Endothelial cell of umbilical vein (primary cell): ENCODE measurements around the gene DCAF11. TPM values are rescaled to one million over a fixed set of nuclear protein-coding genes. Genes with fewer than 3 reads are reported as not detected.
"Not testable (repeated sequence)": the region's sequence is repeated elsewhere in the genome, so short reads cannot be mapped to it uniquely, and the experiment has no call there.

Experiments used
- BruUV-seq: library from RNA; stranded (reverse); fragments of 400-500 nt; replicated peaks from 2 replicates; lab custom pipeline; 2021; lab: Mats Ljungman, UMichigan
- CTCF ChIA-PET: fragments of 300-600, 350-600 bp; sonication (Branson Sonifier 250); formaldehyde crosslinking; loops from one replicate; lab custom pipeline; 2021; ENCODE audit warnings: antibody characterized with exemption, inconsistent platforms; lab: Charles Lee
- POLR2A ChIA-PET: fragments of 300-600, 350-600 bp; sonication (Branson Sonifier 250); formaldehyde crosslinking; loops from one replicate; lab custom pipeline; 2021; ENCODE audit warnings: antibody characterized with exemption, inconsistent platforms; lab: Charles Lee
- DNase-seq: peaks from one replicate; pipeline ENCODE4 v3.0.0-alpha.2; 2011; ENCODE audit warnings: low read depth, low spot score
- FAIRE-seq: peaks from 2 replicates; lab custom pipeline; 2011; peaks lifted over from hg19 to GRCh38; lab: Jason Lieb, UNC
- H2AFZ ChIP-seq: 2 replicates; pipeline ENCODE4 v1.6.0; 2012; ENCODE audit warnings: low read depth, low read length, control low read depth, inconsistent platforms
- H3K27ac ChIP-seq: 2 replicates; pipeline ENCODE4 v1.5.1; 2011; ENCODE audit warnings: low read depth, mild to moderate bottlenecking, control low read depth, low read length, moderate library complexity; ENCODE audit not compliant: insufficient read depth
- H3K27me3 ChIP-seq, 2 experiments: 2 replicates each; pipeline versions ENCODE4 v1.6.0 to v1.6.1; 2011; ENCODE audit warnings: low read length in 2 of 2, mixed read lengths in 1 of 2; ENCODE audit not compliant: control insufficient read depth in 2 of 2, insufficient read depth in 2 of 2
- H3K36me3 ChIP-seq, 2 experiments: 2 replicates in 1 of 2; 3 replicates in 1 of 2; pipeline ENCODE4 v1.5.1; 2011; ENCODE audit warnings: low read length in 2 of 2, mild to moderate bottlenecking in 1 of 2, moderate library complexity in 1 of 2; ENCODE audit not compliant: control insufficient read depth in 2 of 2, insufficient read depth in 2 of 2; ENCODE audit errors: extremely low read depth in 1 of 2
- H3K4me1 ChIP-seq: 3 replicates; pipeline ENCODE4 v1.5.1; 2011; ENCODE audit warnings: mild to moderate bottlenecking, low read length; ENCODE audit not compliant: control insufficient read depth, insufficient read depth; ENCODE audit errors: extremely low read depth
- H3K4me2 ChIP-seq: 2 replicates; pipeline ENCODE4 v1.6.1; 2011; ENCODE audit warnings: low read length, control low read depth, mixed read lengths; ENCODE audit not compliant: insufficient read depth
- H3K4me3 ChIP-seq, 3 experiments: fragments of 200-600 bp in 1 of 3; sonication (generic), shearing (Covaris generic) in 1 of 3; replicated peaks in 1 of 3; 2 replicates each; pipeline ENCODE4 v1.5.1; 2011 to 2016; ENCODE audit warnings: control low read depth in 3 of 3, low read length in 3 of 3, mild to moderate bottlenecking in 2 of 3, inconsistent platforms in 1 of 3, low read depth in 1 of 3, moderate library complexity in 1 of 3; ENCODE audit not compliant: insufficient read depth in 1 of 3
- H3K79me2 ChIP-seq: 2 replicates; pipeline ENCODE4 v1.6.0; 2012; ENCODE audit warnings: low read length, inconsistent platforms; ENCODE audit not compliant: control insufficient read depth, insufficient read depth
- H3K9ac ChIP-seq: replicated peaks from 2 replicates; pipeline ENCODE3; 2011; ENCODE audit warnings: low read length, control low read depth; ENCODE audit not compliant: insufficient read depth; ENCODE audit errors: extremely low read depth
- H3K9me1 ChIP-seq: replicated peaks from 3 replicates; pipeline ENCODE4 v1.6.0; 2011; ENCODE audit warnings: mild to moderate bottlenecking, low read length; ENCODE audit not compliant: control insufficient read depth, insufficient read depth; ENCODE audit errors: extremely low read depth
- H3K9me3 ChIP-seq: replicated peaks from 2 replicates; pipeline ENCODE4 v1.5.1; 2012; ENCODE audit warnings: low read length, inconsistent platforms; ENCODE audit not compliant: control insufficient read depth, insufficient read depth
- H4K20me1 ChIP-seq: replicated peaks from 2 replicates; pipeline ENCODE3; 2011; ENCODE audit warnings: mild to moderate bottlenecking, low read length; ENCODE audit not compliant: control insufficient read depth, insufficient read depth; ENCODE audit errors: extremely low read depth
- CTCF ChIP-seq, 2 donors: IDR thresholded peaks; 1 replicate in 1 of 2; 2 replicates in 1 of 2; pipeline ENCODE4 v1.5.1; 2011; ENCODE audit warnings: low read length in 2 of 2, mild to moderate bottlenecking in 2 of 2, moderate library complexity in 2 of 2, control low read depth in 1 of 2, inconsistent platforms in 1 of 2, low read depth in 1 of 2; ENCODE audit not compliant: insufficient read depth in 1 of 2; ENCODE audit errors: extremely low read depth in 1 of 2
- EZH2 ChIP-seq: IDR thresholded peaks from 2 replicates; pipeline ENCODE4 v1.6.1; 2012; ENCODE audit warnings: borderline replicate concordance, low read depth, mild to moderate bottlenecking, moderate library complexity, low read length, inconsistent platforms; ENCODE audit not compliant: severe bottlenecking
- FOS ChIP-seq: IDR thresholded peaks from 2 replicates; pipeline ENCODE4 v1.6.1; 2011; ENCODE audit warnings: mild to moderate bottlenecking, low read length, moderate library complexity, borderline replicate concordance; ENCODE audit not compliant: insufficient read depth
- GATA2 ChIP-seq: IDR thresholded peaks from 2 replicates; pipeline ENCODE4 v1.7.0; 2011; ENCODE audit warnings: low read depth, mild to moderate bottlenecking, moderate library complexity, mixed read lengths, low read length; ENCODE audit not compliant: insufficient read length, insufficient read depth
- JUN ChIP-seq: IDR thresholded peaks from 2 replicates; pipeline ENCODE4 v1.6.1; 2011; ENCODE audit warnings: borderline replicate concordance, low read depth; ENCODE audit not compliant: insufficient read length, insufficient read depth
- MYC ChIP-seq: IDR thresholded peaks from one replicate; pipeline ENCODE4 v1.6.1; 2011; ENCODE audit warnings: mild to moderate bottlenecking, low read depth, low read length
- POLR2A ChIP-seq: IDR thresholded peaks from 2 replicates; pipeline ENCODE4 v1.6.1; 2012; ENCODE audit warnings: low read depth, mild to moderate bottlenecking, control low read depth, low read length
- POLR2AphosphoS5 ChIP-seq: IDR thresholded peaks from 2 replicates; pipeline ENCODE4 v1.6.1; 2012; ENCODE audit warnings: low read depth, mild to moderate bottlenecking, control low read depth, low read length, moderate library complexity; ENCODE audit not compliant: insufficient read depth
- dilution Hi-C: fragments of 300-500 bp; cut with MboI; formaldehyde crosslinking; loops from one replicate; pipeline ENCODE4 v1.15.0; 2019; ENCODE audit warnings: low sequenced_read_pairs; ENCODE audit not compliant: extremely low pct_ligation_motif_present
- intact Hi-C: fragments of 100-400 bp; cut with micrococcal nuclease; formaldehyde crosslinking; loops from one replicate; pipeline ENCODE4 v1.10.0; 2022
- polyA plus RNA-seq, 4 experiments: library from polyadenylated mRNA; depleted of rRNA in 3 of 4; stranded (reverse) in 3 of 4; unstranded in 1 of 4; fragments of >200 nt; gene quantifications; 2 replicates each; pipeline versions ENCODE4 v1.2.1 to v1.2.3, GENCODE V29; 2011 to 2012; ENCODE audit warnings: missing spikeins in 1 of 4
- total RNA-seq: library from RNA; stranded (reverse); gene quantifications from 2 replicates; pipeline ENCODE4 v1.2.3, GENCODE V29; 2021
- TF ChIP-seq, protein P1 (sequence below): IDR thresholded peaks from 2 replicates; pipeline ENCODE4 v1.6.1; 2011; ENCODE audit not compliant: insufficient read depth, insufficient read length

Gene DCAF11
- total and polyA plus RNA-seq, 2 donors (not counting 3 experiments of a cell fraction or from before 2014, with no cell fraction given): 37.3 to 38.5 TPM

- Histone ChIP-seq H3K4me3 (no peak overlapping the region), H4K20me1 (no peaks in the 10 kb centered on the region), H3K9me1 (no peaks in the 10 kb centered on the region), H3K79me2 (no peaks in the 10 kb centered on the region), H3K4me1 (peaks cover 11% of the 10 kb centered on the region), H3K4me2 (no peak overlapping the region), H2AFZ (no peak overlapping the region), H3K9ac (no peak overlapping the region), H3K9me3 (no peaks in the 10 kb centered on the region), H3K36me3 (peaks cover 0 to 2% of the 10 kb centered on the region in 2 experiments), H3K27me3 (no peaks in the 10 kb centered on the region), H3K27ac (no peak overlapping the region)
- ChIA-PET POLR2A (interaction anchor here (1.4 kb wide), 1 partner anchor 9 kb away, joined by 4 read pairs; the partner anchor contains the start of gene PCK2), CTCF (interaction anchor here (11.7 kb wide), 1 partner anchor 47 kb away, joined by 420 read pairs; no protein-coding TSS in a partner anchor)
- DNase-seq: no peak
- no peak for FAIRE-seq
- dilution Hi-C loops: no loop called here
- BruUV-seq: TSS peak; percentile 15
- TF ChIP-seq MYC (no peak), POLR2A (no peak), EZH2 (no peak), FOS (no peak), POLR2AphosphoS5 (no peak), GATA2 (no peak), JUN (no peak), CTCF (IDR thresholded peaks at IDR 0.05; ENCODE audit: extremely low read depth in 1 of 2, insufficient read depth in 1 of 2, low read depth in 1 of 2, low read length in 2 of 2) (no peak)
- TF ChIP-seq, protein P1, sequence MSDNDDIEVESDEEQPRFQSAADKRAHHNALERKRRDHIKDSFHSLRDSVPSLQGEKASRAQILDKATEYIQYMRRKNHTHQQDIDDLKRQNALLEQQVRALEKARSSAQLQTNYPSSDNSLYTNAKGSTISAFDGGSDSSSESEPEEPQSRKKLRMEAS: no peak
- intact Hi-C loops: no loop called here
Observed at GRCh38 chr14:24103451-24103850, 11.1 kb upstream of the DCAF11 start.

DNA sequence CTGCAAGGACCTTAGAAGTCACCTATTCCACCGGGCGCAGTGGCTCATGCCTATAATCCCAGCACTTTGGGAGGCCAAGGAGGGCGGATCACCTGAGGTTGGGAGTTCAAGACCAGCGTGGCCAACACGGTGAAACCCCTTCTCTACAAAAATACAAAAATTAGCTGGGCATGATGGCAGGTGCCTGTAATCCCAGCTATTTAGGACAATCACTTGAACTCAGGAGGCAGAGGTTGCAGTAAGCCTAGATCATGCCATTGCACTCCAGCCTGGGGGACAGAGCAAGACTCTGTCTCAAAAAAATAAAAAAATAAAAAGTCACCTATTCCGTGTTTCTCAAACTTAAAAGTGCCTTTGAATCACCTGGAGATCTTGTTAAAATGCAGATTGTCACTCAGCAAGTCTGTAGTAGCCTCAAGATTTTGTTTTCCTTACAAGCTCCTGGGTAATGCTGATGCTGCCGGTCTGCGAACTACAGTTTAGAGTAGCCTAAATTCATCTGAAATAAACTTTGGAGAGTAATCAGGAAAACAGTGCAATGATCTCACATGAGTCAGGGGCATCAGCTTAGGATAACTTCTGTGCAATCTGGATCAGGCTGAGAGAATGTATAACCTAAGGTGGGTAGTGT lies 8.9 kb upstream of the DCAF11 start:
- H3K27ac ChIP-seq, H3K9me3 ChIP-seq, H3K9ac ChIP-seq, H3K9me1 ChIP-seq, H3K79me2 ChIP-seq, H4K20me1 ChIP-seq, H3K27me3 ChIP-seq, dilution Hi-C loops, DNase-seq, H3K36me3 ChIP-seq, BruUV-seq, H3K4me3 ChIP-seq, FAIRE-seq: not testable (repeated sequence)
- ChIA-PET CTCF (interaction anchor here (1.3 to 11.7 kb wide), 6 partner anchors 9 to 54 kb away, joined by 3 to 420 read pairs (median 6); partner anchors contain the start of genes CARMIL3, DCAF11 and NRL), POLR2A (interaction anchor here (1.2 kb wide), 1 partner anchor 9 kb away, joined by 4 read pairs; the partner anchor contains the start of genes DCAF11 and NRL)
- H3K4me1 ChIP-seq: peaks cover 16% of the 10 kb centered on the region
- H2AFZ ChIP-seq: peak overlapping the region; percentile 17
- H3K4me2 ChIP-seq: peak overlapping the region; percentile 20
- intact Hi-C loops: loop anchor here (1.0 kb wide), 1 partner anchor 11 kb away; the partner anchor contains the start of gene PCK2
